ENCODE data around the gene GALNT12.

DNA sequence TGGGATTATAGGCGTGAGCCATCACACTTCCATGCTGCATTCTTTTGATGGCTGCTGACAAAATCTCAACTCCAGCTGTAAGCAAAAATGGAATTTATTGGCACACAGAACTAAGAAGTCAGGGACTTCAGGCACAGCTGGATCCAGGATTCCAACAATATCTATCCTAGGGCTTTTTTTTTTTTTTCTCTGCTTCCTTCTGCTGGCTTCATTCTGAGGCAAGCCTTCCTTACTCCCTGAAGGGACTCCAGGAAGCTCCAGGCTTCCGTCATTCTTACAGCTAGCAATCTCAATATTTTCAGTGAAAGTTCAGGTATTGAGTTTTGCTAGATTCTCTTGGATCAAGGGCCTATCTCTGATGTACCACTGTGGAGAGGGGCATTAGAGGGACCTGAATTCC lies 66.1 kb downstream of the GALNT12 start:
- TF ChIP-seq, protein P1, sequence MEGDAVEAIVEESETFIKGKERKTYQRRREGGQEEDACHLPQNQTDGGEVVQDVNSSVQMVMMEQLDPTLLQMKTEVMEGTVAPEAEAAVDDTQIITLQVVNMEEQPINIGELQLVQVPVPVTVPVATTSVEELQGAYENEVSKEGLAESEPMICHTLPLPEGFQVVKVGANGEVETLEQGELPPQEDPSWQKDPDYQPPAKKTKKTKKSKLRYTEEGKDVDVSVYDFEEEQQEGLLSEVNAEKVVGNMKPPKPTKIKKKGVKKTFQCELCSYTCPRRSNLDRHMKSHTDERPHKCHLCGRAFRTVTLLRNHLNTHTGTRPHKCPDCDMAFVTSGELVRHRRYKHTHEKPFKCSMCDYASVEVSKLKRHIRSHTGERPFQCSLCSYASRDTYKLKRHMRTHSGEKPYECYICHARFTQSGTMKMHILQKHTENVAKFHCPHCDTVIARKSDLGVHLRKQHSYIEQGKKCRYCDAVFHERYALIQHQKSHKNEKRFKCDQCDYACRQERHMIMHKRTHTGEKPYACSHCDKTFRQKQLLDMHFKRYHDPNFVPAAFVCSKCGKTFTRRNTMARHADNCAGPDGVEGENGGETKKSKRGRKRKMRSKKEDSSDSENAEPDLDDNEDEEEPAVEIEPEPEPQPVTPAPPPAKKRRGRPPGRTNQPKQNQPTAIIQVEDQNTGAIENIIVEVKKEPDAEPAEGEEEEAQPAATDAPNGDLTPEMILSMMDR (IDR thresholded peaks at IDR 0.05) = no peak
- TF ChIP-seq POLR2A (IDR thresholded peaks at IDR 0.05) = no peak
- TF ChIP-seq POLR2AphosphoS5 (IDR thresholded peaks at IDR 0.05) = no peak

Data from upper lobe of left lung (tissue), 4 donors.